Testis (tissue), 3 donors: Measurements from ENCODE around the gene ZNF775. TPM values are rescaled to one million over a fixed set of nuclear protein-coding genes. Genes with fewer than 3 reads are reported as not detected.

Experiments
- DNase-seq: peaks from one replicate; pipeline ENCODE4 v3.0.0-alpha.2; 2019
- H3K27ac ChIP-seq, 2 donors: fragments of 200-600 bp; sonication (generic); one replicate each; pipeline ENCODE4 v1.5.1; 2019
- H3K27me3 ChIP-seq: fragments of 200-600 bp; sonication (generic); one replicate; pipeline ENCODE4 v1.5.1; 2019
- H3K36me3 ChIP-seq: fragments of 200-600 bp; sonication (generic); one replicate; pipeline ENCODE4 v1.5.1; 2017; ENCODE audit warnings: low read depth; ENCODE audit errors: missing control alignments
- H3K4me1 ChIP-seq: fragments of 200-600 bp; sonication (generic); one replicate; pipeline ENCODE4 v1.5.1; 2019
- H3K4me3 ChIP-seq, 2 donors: fragments of 200-600 bp; sonication (generic); one replicate each; pipeline ENCODE4 v1.5.1; 2017 to 2019
- H3K9me3 ChIP-seq: fragments of 200-600 bp; sonication (generic); one replicate; pipeline ENCODE4 v1.5.1; 2017
- POLR2A ChIP-seq: fragments of 450-650 bp; IDR thresholded peaks from one replicate; pipeline ENCODE4 v1.6.1; 2017; ENCODE audit warnings: antibody characterized with exemption, mild to moderate bottlenecking, moderate library complexity
- WGBS, 2 donors: methylation state at CpG; one replicate each; pipeline ENCODE4 v1.1.5; 2018; 5-methylcytosine and 5-hydroxymethylcytosine counted together
- intact Hi-C: fragments of 100-400 bp; cut with DNase I; formaldehyde crosslinking; loops from one replicate; pipeline ENCODE4 v1.15.1; 2023; ENCODE audit warnings: low total_unique reads
- polyA plus RNA-seq: library from polyadenylated mRNA; stranded (reverse); fragments of 350-450 nt; fragmentation: Illumina TruSeq; extraction: RNeasy Lipid Tissue Mini Kit (QIAGEN cat#74804); gene quantifications from one replicate; pipeline ENCODE4 v1.2.3, GENCODE V29; 2014; ENCODE audit warnings: low read depth, low replicate concordance; ENCODE audit not compliant: insufficient read depth
- total RNA-seq, 2 donors: library from RNA; depleted of rRNA; stranded (reverse); fragments of >200 nt; gene quantifications; one replicate each; pipeline ENCODE4 v1.2.3, GENCODE V29; 2016
- TF ChIP-seq, protein P1 (sequence below), 3 experiments: fragments of 450-650 bp in 2 of 3; fragments of 200-600 bp in 1 of 3; sonication (generic) in 1 of 3; IDR thresholded peaks; one replicate each; pipeline ENCODE4 v1.5.1; 2016 to 2019; ENCODE audit warnings: antibody characterized with exemption in 3 of 3, mild to moderate bottlenecking in 2 of 3, moderate library complexity in 1 of 3

The ZNF775 gene
- total and polyA plus RNA-seq, 3 donors from 2014 or later = 5.2 to 14.1 (median 11.0) TPM

GRCh38 chr7:150375662-150376521 lies 3.2 kb upstream of the ZNF775 start:
- intact Hi-C loops = no loop called here
- Histone ChIP-seq H3K27me3 (no peaks in the 10 kb centered on the region), H3K9me3 (no peaks in the 10 kb centered on the region), H3K4me3 (no peak overlapping the region), H3K4me1 (peaks cover 22% of the 10 kb centered on the region), H3K36me3 (no peaks in the 10 kb centered on the region), H3K27ac (no peak overlapping the region)
- WGBS, 2 donors = 86 to 87% methylated on average over 10 of the region's 10 CpGs
- DNase-seq = no peak
- TF ChIP-seq, protein P1, sequence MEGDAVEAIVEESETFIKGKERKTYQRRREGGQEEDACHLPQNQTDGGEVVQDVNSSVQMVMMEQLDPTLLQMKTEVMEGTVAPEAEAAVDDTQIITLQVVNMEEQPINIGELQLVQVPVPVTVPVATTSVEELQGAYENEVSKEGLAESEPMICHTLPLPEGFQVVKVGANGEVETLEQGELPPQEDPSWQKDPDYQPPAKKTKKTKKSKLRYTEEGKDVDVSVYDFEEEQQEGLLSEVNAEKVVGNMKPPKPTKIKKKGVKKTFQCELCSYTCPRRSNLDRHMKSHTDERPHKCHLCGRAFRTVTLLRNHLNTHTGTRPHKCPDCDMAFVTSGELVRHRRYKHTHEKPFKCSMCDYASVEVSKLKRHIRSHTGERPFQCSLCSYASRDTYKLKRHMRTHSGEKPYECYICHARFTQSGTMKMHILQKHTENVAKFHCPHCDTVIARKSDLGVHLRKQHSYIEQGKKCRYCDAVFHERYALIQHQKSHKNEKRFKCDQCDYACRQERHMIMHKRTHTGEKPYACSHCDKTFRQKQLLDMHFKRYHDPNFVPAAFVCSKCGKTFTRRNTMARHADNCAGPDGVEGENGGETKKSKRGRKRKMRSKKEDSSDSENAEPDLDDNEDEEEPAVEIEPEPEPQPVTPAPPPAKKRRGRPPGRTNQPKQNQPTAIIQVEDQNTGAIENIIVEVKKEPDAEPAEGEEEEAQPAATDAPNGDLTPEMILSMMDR (IDR thresholded peaks at IDR 0.05) = no peak
- TF ChIP-seq POLR2A = no peak

GRCh38 chr7:150376560-150376959 lies 2.6 kb upstream of the ZNF775 start:
- intact Hi-C loops = no loop called here
- TF ChIP-seq, protein P1 (IDR thresholded peaks at IDR 0.05) = no peak
- TF ChIP-seq POLR2A = no peak
- H3K9me3 ChIP-seq = no peaks in the 10 kb centered on the region
- peaks cover 22% of the 10 kb centered on the region for H3K4me1 ChIP-seq
- H3K36me3 ChIP-seq = no peaks in the 10 kb centered on the region
- WGBS, 2 donors = 75 to 77% methylated on average over 6 of the region's 6 CpGs
- H3K27ac ChIP-seq = no peak overlapping the region
- no peaks in the 10 kb centered on the region for H3K27me3 ChIP-seq
- no peak for DNase-seq
- no peak overlapping the region for H3K4me3 ChIP-seq

DNA sequence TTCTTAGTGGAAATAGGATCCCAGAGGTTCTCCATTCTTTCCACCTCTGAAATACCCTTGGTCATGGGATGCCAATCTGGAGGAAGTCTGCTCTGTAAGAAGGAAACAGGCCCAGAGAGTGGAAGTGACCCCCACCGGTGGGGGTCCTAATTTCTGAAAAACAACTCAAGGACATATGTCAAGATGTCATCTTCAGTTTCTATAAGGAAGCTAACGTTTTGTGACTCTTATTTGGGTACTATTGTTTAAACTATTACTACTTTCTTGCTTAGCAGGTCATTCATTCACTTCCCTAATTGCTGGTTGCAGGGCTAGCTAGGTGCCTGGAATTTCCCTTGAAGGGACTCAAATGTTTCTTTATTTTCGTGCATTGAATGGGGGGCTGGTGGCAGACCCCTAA lies 1.9 kb upstream of the ZNF775 start:
- intact Hi-C loops = no loop called here
- 50 to 75% methylated on average over 3 of the region's 3 CpGs for whole genome bisulfite sequencing, 2 donors
- DNase-seq = no peak
- H3K27me3 ChIP-seq = no peaks in the 10 kb centered on the region
- no peak overlapping the region for H3K4me3 ChIP-seq
- H3K4me1 ChIP-seq = peaks cover 22% of the 10 kb centered on the region
- no peaks in the 10 kb centered on the region for H3K36me3 ChIP-seq
- TF ChIP-seq POLR2A = no peak
- TF ChIP-seq, protein P1 (IDR thresholded peaks at IDR 0.05) = no peak
- no peaks in the 10 kb centered on the region for H3K9me3 ChIP-seq
- H3K27ac ChIP-seq = no peak overlapping the region

- no peak for TF ChIP-seq POLR2A
- TF ChIP-seq, protein P1 (IDR thresholded peaks at IDR 0.05) = no peak
- Histone ChIP-seq H3K4me3 (no peak overlapping the region), H3K36me3 (no peaks in the 10 kb centered on the region), H3K4me1 (peaks cover 22% of the 10 kb centered on the region), H3K27ac (no peak overlapping the region), H3K9me3 (no peaks in the 10 kb centered on the region), H3K27me3 (no peaks in the 10 kb centered on the region)
- no peak for DNase-seq
- 61 to 64% methylated on average over 4 of the region's 4 CpGs for WGBS, 2 donors
- intact Hi-C loops = no loop called here
Observed at GRCh38 chr7:150377635-150378034, 1.5 kb upstream of the ZNF775 start.
